IMR-90 (cell line): Measurements from ENCODE around the gene FBXO31. TPM values are rescaled to one million over a fixed set of nuclear protein-coding genes. Genes with fewer than 3 reads are reported as not detected.

Experiments
- ATAC-seq: fragments of 200-7000 bp; cut with Tn5 transposase; 2 replicates; pipeline ENCODE4 v1.9.1; 2020; ENCODE audit warnings: low read depth, mild to moderate bottlenecking, moderate library complexity
- BruUV-seq: library from RNA; stranded (reverse); fragments of 400-500 nt; replicated peaks from 2 replicates; lab custom pipeline; 2021; lab: Mats Ljungman, UMichigan
- CTCF ChIA-PET: fragments of 300-600 bp; formaldehyde crosslinking; extraction: SDS; loops from one replicate; lab custom pipeline; 2021; ENCODE audit warnings: antibody characterized with exemption; lab: Yijun Ruan, JAX
- POLR2A ChIA-PET: fragments of 300-600 bp; sonication (Branson Sonifier 250); formaldehyde crosslinking; loops from one replicate; lab custom pipeline; 2022; ENCODE audit warnings: antibody characterized with exemption; ENCODE audit not compliant: unreplicated experiment; lab: Charles Lee
- DNase-seq: peaks from one replicate; pipeline ENCODE4 v3.0.0; 2013
- H2AFZ ChIP-seq: replicated peaks from 2 replicates; pipeline ENCODE3; 2013; ENCODE audit warnings: low read length, mild to moderate bottlenecking; ENCODE audit not compliant: poor library complexity
- H2AK5ac ChIP-seq: 2 replicates; pipeline ENCODE4 v1.6.1; 2013; ENCODE audit warnings: low read depth, low read length, inconsistent platforms
- H2AK9ac ChIP-seq: replicated peaks from 2 replicates; pipeline ENCODE3; 2013; ENCODE audit warnings: mild to moderate bottlenecking, low read depth, low read length, moderate library complexity; ENCODE audit not compliant: poor library complexity
- H2BK120ac ChIP-seq: 2 replicates; pipeline ENCODE4 v1.6.1; 2013; ENCODE audit warnings: low read depth, low read length, inconsistent platforms
- H2BK15ac ChIP-seq: 3 replicates; pipeline ENCODE4 v1.6.1; 2013; ENCODE audit warnings: low read depth, low read length, inconsistent platforms
- H2BK20ac ChIP-seq: 2 replicates; pipeline ENCODE4 v1.6.1; 2013; ENCODE audit warnings: low read depth, mild to moderate bottlenecking, inconsistent platforms, low read length, moderate library complexity
- H2BK5ac ChIP-seq: 2 replicates; pipeline ENCODE4 v1.6.1; 2013; ENCODE audit warnings: mild to moderate bottlenecking, low read depth, low read length, inconsistent platforms; ENCODE audit not compliant: poor library complexity, severe bottlenecking
- H3K14ac ChIP-seq: replicated peaks from 2 replicates; pipeline ENCODE4 v1.6.1; 2013; ENCODE audit warnings: low read depth, low read length, inconsistent platforms
- H3K18ac ChIP-seq: 2 replicates; pipeline ENCODE4 v1.6.1; 2013; ENCODE audit warnings: low read depth, low read length, control low read depth
- H3K23ac ChIP-seq: 2 replicates; pipeline ENCODE4 v1.6.1; 2013; ENCODE audit warnings: low read depth, low read length, inconsistent platforms
- H3K27ac ChIP-seq: 2 replicates; pipeline ENCODE4 v1.5.1; 2013; ENCODE audit warnings: mild to moderate bottlenecking, control low read depth, low read length; ENCODE audit not compliant: insufficient read depth
- H3K27me3 ChIP-seq: 2 replicates; pipeline ENCODE4 v1.6.1; 2013; ENCODE audit warnings: low read length; ENCODE audit not compliant: control insufficient read depth, insufficient read depth
- H3K36me3 ChIP-seq: 2 replicates; pipeline ENCODE4 v1.6.1; 2013; ENCODE audit warnings: low read length, mixed read lengths; ENCODE audit not compliant: control insufficient read depth, insufficient read depth
- H3K4ac ChIP-seq: 2 replicates; pipeline ENCODE4 v1.6.1; 2013; ENCODE audit warnings: low read depth, low read length, inconsistent platforms
- H3K4me1 ChIP-seq: 2 replicates; pipeline ENCODE4 v1.6.1; 2013; ENCODE audit warnings: low read length, mixed read lengths; ENCODE audit not compliant: control insufficient read depth, insufficient read depth
- H3K4me2 ChIP-seq: 2 replicates; pipeline ENCODE4 v1.6.1; 2013; ENCODE audit warnings: low read depth, mild to moderate bottlenecking, control low read depth, low read length, moderate library complexity
- H3K4me3 ChIP-seq: 2 replicates; pipeline ENCODE4 v1.5.1; 2013; ENCODE audit warnings: low read depth, mild to moderate bottlenecking, control low read depth, low read length, moderate library complexity; ENCODE audit not compliant: insufficient read depth
- H3K56ac ChIP-seq: 2 replicates; pipeline ENCODE4 v1.6.1; 2013; ENCODE audit warnings: low read length, inconsistent platforms; ENCODE audit not compliant: insufficient read depth; ENCODE audit errors: extremely low read depth
- H3K79me1 ChIP-seq, 2 experiments: 2 replicates each; pipeline ENCODE4 v1.6.1; 2013; ENCODE audit warnings: low read length in 2 of 2, inconsistent platforms in 1 of 2, low read depth in 1 of 2
- H3K9ac ChIP-seq: 2 replicates; pipeline ENCODE4 v1.6.1; 2013; ENCODE audit warnings: low read depth, low read length, control low read depth
- H3K9me1 ChIP-seq: 2 replicates; pipeline ENCODE4 v1.6.1; 2013; ENCODE audit warnings: low read length, inconsistent platforms; ENCODE audit not compliant: insufficient read depth
- H3K9me3 ChIP-seq: 2 replicates; pipeline ENCODE4 v1.6.1; 2013; ENCODE audit warnings: low read length; ENCODE audit not compliant: control insufficient read depth, insufficient read depth
- H4K20me1 ChIP-seq: 2 replicates; pipeline ENCODE4 v1.6.1; 2013; ENCODE audit warnings: low read length, inconsistent platforms; ENCODE audit not compliant: insufficient read depth
- H4K5ac ChIP-seq: 2 replicates; pipeline ENCODE4 v1.6.1; 2013; ENCODE audit warnings: mild to moderate bottlenecking, low read depth, low read length, control low read depth
- H4K8ac ChIP-seq, 2 experiments: 2 replicates each; pipeline ENCODE4 v1.6.1; 2013; ENCODE audit warnings: low read depth in 2 of 2, low read length in 2 of 2, control low read depth in 1 of 2, inconsistent platforms in 1 of 2
- H4K91ac ChIP-seq: 2 replicates; pipeline ENCODE4 v1.6.1; 2013; ENCODE audit warnings: low read depth, low read length, inconsistent platforms; ENCODE audit not compliant: insufficient read depth
- BHLHE40 ChIP-seq: fragments of 150-350 bp; IDR thresholded peaks from 2 replicates; pipeline ENCODE4 v1.6.1; 2016; ENCODE audit warnings: mild to moderate bottlenecking, low read depth, low read length
- CEBPB ChIP-seq: IDR thresholded peaks from 2 replicates; pipeline ENCODE4 v1.6.1; 2012; ENCODE audit warnings: low read depth, low read length, improper control_type of control experiment
- CHD1 ChIP-seq: IDR thresholded peaks from 2 replicates; pipeline ENCODE4 v1.6.1; 2012; ENCODE audit warnings: low read depth, low read length, improper control_type of control experiment
- CTCF ChIP-seq: conservative IDR thresholded peaks from 2 replicates; pipeline ENCODE4 v1.5.1; 2012; ENCODE audit warnings: mild to moderate bottlenecking, low read depth, low read length, improper control_type of control experiment
- ELK1 ChIP-seq: fragments of 150-350 bp; IDR thresholded peaks from 2 replicates; pipeline ENCODE4 v1.6.1; 2016; ENCODE audit warnings: low read depth, mild to moderate bottlenecking, low read length, moderate library complexity, borderline replicate concordance
- FOS ChIP-seq: fragments of 150-350 bp; IDR thresholded peaks from 2 replicates; pipeline ENCODE4 v1.6.1; 2016; ENCODE audit warnings: low read depth, low read length
- MAFK ChIP-seq: IDR thresholded peaks from 2 replicates; pipeline ENCODE4 v1.6.1; 2012; ENCODE audit warnings: low read depth, low read length, improper control_type of control experiment
- MAZ ChIP-seq: IDR thresholded peaks from 2 replicates; pipeline ENCODE4 v1.6.1; 2012; ENCODE audit warnings: low read depth, mild to moderate bottlenecking, low read length, improper control_type of control experiment, moderate library complexity, borderline replicate concordance
- MXI1 ChIP-seq: IDR thresholded peaks from 2 replicates; pipeline ENCODE4 v1.6.1; 2012; ENCODE audit warnings: low read depth, mild to moderate bottlenecking, low read length, moderate library complexity, borderline replicate concordance
- NFE2L2 ChIP-seq: fragments of 150-350 bp; IDR thresholded peaks from 2 replicates; pipeline ENCODE4 v1.6.1; 2016; ENCODE audit warnings: low read depth, mild to moderate bottlenecking, low read length
- RAD21 ChIP-seq: IDR thresholded peaks from 2 replicates; pipeline ENCODE4 v1.6.1; 2012; ENCODE audit warnings: low read length, improper control_type of control experiment
- RCOR1 ChIP-seq: IDR thresholded peaks from 2 replicates; pipeline ENCODE4 v1.6.1; 2012; ENCODE audit warnings: mild to moderate bottlenecking, low read length, improper control_type of control experiment; ENCODE audit not compliant: insufficient replicate concordance
- RFX5 ChIP-seq: IDR thresholded peaks from 2 replicates; pipeline ENCODE4 v1.8.0; 2012; ENCODE audit warnings: low read depth, mild to moderate bottlenecking, low read length, moderate library complexity
- SMC3 ChIP-seq: fragments of 150-350 bp; IDR thresholded peaks from 2 replicates; pipeline ENCODE4 v1.6.1; 2016; ENCODE audit warnings: low read depth, mild to moderate bottlenecking, antibody characterized with exemption, low read length, moderate library complexity
- USF2 ChIP-seq: fragments of 150-350 bp; IDR thresholded peaks from 2 replicates; pipeline ENCODE4 v1.6.1; 2017; ENCODE audit warnings: mild to moderate bottlenecking, antibody characterized with exemption, low read length, low read depth
- WGBS, 2 experiments: methylation state at CpG; one replicate each; pipeline versions ENCODE4 v1.1.5 to v1.1.7; 2013; ENCODE audit warnings: missing lambda C conversion rate in 2 of 2; ENCODE audit not compliant: insufficient read length in 1 of 2; ENCODE audit errors: extremely low coverage in 2 of 2; 5-methylcytosine and 5-hydroxymethylcytosine counted together
- dilution Hi-C: fragments of 300-500 bp; cut with HindIII; formaldehyde crosslinking; loops from one replicate; pipeline ENCODE4 v1.14.3; 2018; ENCODE audit warnings: low sequenced_read_pairs; ENCODE audit not compliant: unreplicated experiment
- in situ Hi-C: fragments of 300-500 bp; cut with MboI; formaldehyde crosslinking; loops from 3 replicates; pipeline ENCODE4 v1.14.3; 2019; ENCODE audit warnings: low sequenced_read_pairs, inconsistent platforms, mixed read lengths
- intact Hi-C: fragments of 100-400 bp; cut with micrococcal nuclease; formaldehyde crosslinking; loops from 2 replicates; pipeline ENCODE4 v1.10.0; 2022
- polyA plus RNA-seq, 3 experiments: library from polyadenylated mRNA; depleted of rRNA; stranded (reverse); fragments of >200 nt; gene quantifications; 2 replicates each; pipeline ENCODE4 v1.2.3, GENCODE V29; 2012; ENCODE audit warnings: low replicate concordance in 1 of 3
- total RNA-seq: library from RNA; depleted of rRNA; stranded (reverse); fragments of >200 nt; gene quantifications from 2 replicates; pipeline ENCODE4 v1.2.3, GENCODE V29; 2012

Gene FBXO31
- total and polyA plus RNA-seq, 2 of the 4 experiments (the other 2 are of a cell fraction): 10.4 to 16.9 TPM

- Histone ChIP-seq H2AK9ac (no peak overlapping the region), H3K79me1 (peaks cover 11 to 39% of the 10 kb centered on the region in 2 experiments; a peak in 3 of 4 replicates), H3K36me3 (no peaks in the 10 kb centered on the region), H2BK15ac (no peak overlapping the region), H3K27me3 (no peaks in the 10 kb centered on the region), H3K23ac (no peak overlapping the region), H3K4me3 (no peak overlapping the region), H2AK5ac (no peak overlapping the region), H4K8ac (no peak overlapping the region), H2BK5ac (no peak overlapping the region), H3K18ac (no peak overlapping the region), H4K91ac (no peak overlapping the region), H4K5ac (no peak overlapping the region), H3K9me3 (no peaks in the 10 kb centered on the region), H4K20me1 (peaks cover 12% of the 10 kb centered on the region), H3K4ac (no peak overlapping the region), H3K4me2 (no peak overlapping the region), H3K9me1 (peaks cover 13% of the 10 kb centered on the region), H2BK120ac (no peak overlapping the region), H2BK20ac (no peak overlapping the region), H2AFZ (no peak overlapping the region), H3K27ac (no peak overlapping the region), H3K56ac (no peak overlapping the region), H3K4me1 (peaks cover 8% of the 10 kb centered on the region), H3K9ac (no peak overlapping the region), H3K14ac (no peak overlapping the region)
- dilution Hi-C loops (no loop called here), in situ Hi-C loops (loop anchor here (10.0 kb wide), 1 partner anchor 314 kb away; no protein-coding TSS in a partner anchor), intact Hi-C loops (no loop called here)
- ChIA-PET POLR2A (no interaction called here), CTCF (no interaction called here)
- ATAC-seq (no peak), DNase-seq (no peak)
- 97% methylated on average over 7 of the region's 12 CpGs; no CpG with 5 or more reads in 1 of the 2 experiments for WGBS, 2 experiments
- no TSS peak for BruUV-seq
- no peak for TF ChIP-seq CHD1
- no peak for TF ChIP-seq RAD21
- no peak for TF ChIP-seq RCOR1
- TF ChIP-seq BHLHE40: no peak
- TF ChIP-seq MXI1: no peak
- no peak for TF ChIP-seq MAZ
- no peak for TF ChIP-seq SMC3
- TF ChIP-seq CEBPB: no peak
- no peak for TF ChIP-seq CTCF
- no peak for TF ChIP-seq ELK1
- no peak for TF ChIP-seq FOS
- TF ChIP-seq USF2: no peak
- TF ChIP-seq NFE2L2: no peak
- no peak for TF ChIP-seq RFX5
- TF ChIP-seq MAFK: no peak
These were observed 62.9 kb downstream of the FBXO31 start for GRCh38 chr16:87320510-87321227.
